Measurements from ENCODE around the gene MXRA8. TPM values are rescaled to one million over a fixed set of nuclear protein-coding genes. Genes with fewer than 3 reads are reported as not detected.

The MXRA8 gene
- total RNA-seq, 1 donor from 2014 or later, result 60.0 TPM

DNA sequence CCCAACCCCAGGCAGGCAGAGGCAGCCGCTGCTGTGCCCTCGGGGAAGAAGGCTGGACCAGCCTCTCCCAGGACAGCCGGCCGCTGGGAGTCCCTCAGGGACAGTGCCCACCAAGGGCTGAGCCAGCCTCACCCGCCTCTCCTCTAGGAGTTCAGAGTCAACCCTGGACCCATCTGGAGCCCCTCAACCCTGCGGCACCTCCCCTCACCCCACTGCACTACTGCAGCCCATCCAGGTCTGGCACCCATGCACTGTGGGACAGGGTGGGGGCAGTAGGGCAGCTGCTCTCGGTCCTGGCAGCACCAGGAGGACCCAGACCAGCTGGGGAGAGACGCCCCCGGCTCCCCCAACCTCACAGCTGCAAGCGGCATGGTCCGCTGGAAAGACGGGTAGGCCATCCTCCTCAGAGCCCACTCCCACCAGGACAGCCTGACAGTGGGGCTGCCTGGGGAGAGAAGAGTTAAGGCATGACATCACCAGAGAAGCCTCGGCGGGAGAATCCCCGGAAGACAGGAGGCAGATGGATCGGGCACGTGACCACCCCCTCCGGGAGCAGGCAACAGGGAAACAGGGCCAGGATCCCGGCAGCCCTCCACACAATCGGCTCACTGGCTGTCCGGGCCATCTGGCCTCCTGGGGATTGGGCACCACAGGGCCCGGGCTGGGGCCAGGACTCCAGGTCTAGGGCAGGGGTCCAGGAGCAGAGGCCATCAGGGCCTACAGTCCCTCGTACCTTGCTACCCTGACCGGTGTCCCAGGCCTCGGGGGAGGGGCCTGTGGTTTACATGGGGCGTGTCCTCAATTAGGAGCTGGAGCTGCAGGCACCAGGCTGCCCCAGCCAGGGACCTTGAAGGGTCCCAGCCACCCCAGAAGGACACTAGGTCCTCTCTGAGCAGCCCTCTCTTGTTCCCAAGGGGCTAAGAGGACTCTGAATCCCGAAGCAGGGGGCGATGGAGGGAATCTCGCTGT is 53.7 kb downstream of the MXRA8 start:
- Histone ChIP-seq H3K9ac (ENCODE audit: low read depth in 1 of 3, low read length in 3 of 3) (peak overlapping the region; percentile 57 to 89 (median 69)), H3K36me3 (ENCODE audit: control insufficient read depth in 3 of 3, insufficient read depth in 3 of 3, low read length in 3 of 3) (peaks cover 0 to 2% (median 0%) of the 10 kb centered on the region in 3 donors), H3K9me3 (ENCODE audit: control insufficient read depth in 3 of 3, low read length in 3 of 3) (no peaks in the 10 kb centered on the region), H3K27me3 (ENCODE audit: control insufficient read depth in 3 of 3, insufficient read depth in 3 of 3, low read length in 3 of 3) (no peaks in the 10 kb centered on the region), H3K4me3 (ENCODE audit: low read length in 3 of 3) (peak overlapping the region; percentile 60 to 82 (median 68)), H3K4me1 (ENCODE audit: control insufficient read depth in 3 of 3, insufficient read depth in 3 of 3, low read length in 3 of 3) (peaks cover 36 to 45% (median 44%) of the 10 kb centered on the region in 3 donors), H3K27ac (ENCODE audit: low read depth, low read length) (peak overlapping the region; percentile 68)

DNA sequence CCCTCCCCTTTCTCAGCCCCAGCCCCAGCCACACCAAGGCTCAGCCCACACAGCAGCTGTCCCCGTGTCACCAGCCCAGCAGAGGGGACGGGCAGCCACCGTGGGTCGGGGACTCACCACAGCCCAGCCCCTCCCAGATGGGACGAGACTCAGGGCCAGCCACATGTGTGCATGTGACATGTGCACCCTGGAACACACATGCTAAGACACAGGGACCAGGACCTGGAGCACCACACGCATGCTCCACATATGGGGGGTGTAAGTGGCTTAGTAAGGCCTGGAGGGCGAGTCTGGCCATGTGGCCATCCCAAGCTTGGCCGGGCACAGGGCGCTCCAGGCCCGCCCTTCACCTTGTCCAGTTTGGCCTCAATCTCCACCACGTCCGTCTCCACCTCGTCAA is 54.6 kb downstream of the MXRA8 start:
- Histone ChIP-seq H3K36me3 (ENCODE audit: control insufficient read depth in 3 of 3, insufficient read depth in 3 of 3, low read length in 3 of 3) (peaks cover 0 to 2% (median 0%) of the 10 kb centered on the region in 3 donors), H3K27me3 (ENCODE audit: control insufficient read depth in 3 of 3, insufficient read depth in 3 of 3, low read length in 3 of 3) (no peaks in the 10 kb centered on the region), H3K9ac (ENCODE audit: low read depth in 1 of 3, low read length in 3 of 3) (no peak overlapping the region), H3K4me1 (ENCODE audit: control insufficient read depth in 3 of 3, insufficient read depth in 3 of 3, low read length in 3 of 3) (peaks cover 29 to 38% (median 37%) of the 10 kb centered on the region in 3 donors), H3K27ac (ENCODE audit: low read depth, low read length) (no peak overlapping the region), H3K9me3 (ENCODE audit: control insufficient read depth in 3 of 3, low read length in 3 of 3) (no peaks in the 10 kb centered on the region), H3K4me3 (ENCODE audit: low read length in 3 of 3) (no peak overlapping the region)

DNA sequence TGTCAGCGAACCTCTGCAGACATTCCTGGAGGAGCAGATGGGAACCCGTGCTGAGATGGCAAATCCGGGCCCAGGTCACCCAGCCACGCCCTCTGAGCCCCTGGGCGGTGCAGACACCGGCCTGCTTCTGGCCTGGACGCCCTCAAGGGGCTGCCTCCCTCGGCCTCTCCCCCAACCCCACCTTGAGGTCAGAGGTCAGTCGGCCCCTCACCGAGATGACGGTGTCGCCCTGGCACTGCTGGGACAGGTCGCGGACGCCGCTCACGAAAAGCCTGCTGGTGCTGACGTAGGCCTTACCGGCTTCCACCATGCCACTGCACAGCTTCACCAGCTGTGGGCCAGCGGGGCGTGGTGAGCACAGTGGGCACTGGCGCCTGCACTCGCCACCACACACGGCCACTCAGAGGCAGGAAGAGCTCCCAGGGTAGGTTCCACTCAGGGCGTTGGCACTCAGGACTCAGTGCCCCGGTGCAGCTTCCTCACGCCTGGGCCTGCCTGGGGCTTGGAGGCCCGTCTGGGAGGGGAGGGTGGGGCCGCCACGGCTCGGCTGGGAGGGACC is 55.3 kb downstream of the MXRA8 start:
- Histone ChIP-seq H3K9me3 (ENCODE audit: control insufficient read depth in 3 of 3, low read length in 3 of 3) (no peaks in the 10 kb centered on the region), H3K4me3 (ENCODE audit: low read length in 3 of 3) (no peak overlapping the region), H3K27me3 (ENCODE audit: control insufficient read depth in 3 of 3, insufficient read depth in 3 of 3, low read length in 3 of 3) (no peaks in the 10 kb centered on the region), H3K27ac (ENCODE audit: low read depth, low read length) (no peak overlapping the region), H3K4me1 (ENCODE audit: control insufficient read depth in 3 of 3, insufficient read depth in 3 of 3, low read length in 3 of 3) (peaks cover 29 to 37% (median 36%) of the 10 kb centered on the region in 3 donors), H3K9ac (ENCODE audit: low read depth in 1 of 3, low read length in 3 of 3) (no peak overlapping the region), H3K36me3 (ENCODE audit: control insufficient read depth in 3 of 3, insufficient read depth in 3 of 3, low read length in 3 of 3) (peaks cover 0 to 2% (median 0%) of the 10 kb centered on the region in 3 donors)

Other genes starting within 250 kb of the MXRA8 start
- gene C1orf159, start 242.5 kb downstream of the MXRA8 start, total RNA-seq, result 2.1 TPM
- not detected for gene TTLL10, start 184.7 kb downstream of the MXRA8 start, total RNA-seq
- 1.6 TPM for gene TNFRSF18, start 152.0 kb downstream of the MXRA8 start, total RNA-seq
- 0.52 TPM for gene TNFRSF4, start 144.4 kb downstream of the MXRA8 start, total RNA-seq
- gene SDF4, start 126.6 kb downstream of the MXRA8 start, total RNA-seq, result 28.2 TPM
- 10.4 TPM for gene B3GALT6, start 126.3 kb downstream of the MXRA8 start, total RNA-seq
- gene C1QTNF12, start 111.8 kb downstream of the MXRA8 start, total RNA-seq, result 1.0 TPM
- 28.7 TPM for gene UBE2J2, start 84.7 kb downstream of the MXRA8 start, total RNA-seq
- gene SCNN1D, start 78.1 kb downstream of the MXRA8 start, total RNA-seq, result 0.52 TPM
- gene ACAP3, start 50.6 kb downstream of the MXRA8 start, total RNA-seq, result 23.5 TPM
- 4.7 TPM for gene PUSL1, start 50.0 kb downstream of the MXRA8 start, total RNA-seq
- 27.1 TPM for gene INTS11, start 33.9 kb downstream of the MXRA8 start, total RNA-seq
- gene CPTP, start 33.8 kb downstream of the MXRA8 start, total RNA-seq, result 8.4 TPM
- 1.6 TPM for gene TAS1R3, start 27.3 kb downstream of the MXRA8 start, total RNA-seq
- 44.9 TPM for gene DVL1, start 9.1 kb downstream of the MXRA8 start, total RNA-seq
- gene AURKAIP1, start 16.7 kb upstream of the MXRA8 start, total RNA-seq, result 51.7 TPM
- 55.3 TPM for gene CCNL2, start 40.8 kb upstream of the MXRA8 start, total RNA-seq
- 75.7 TPM for gene MRPL20, start 48.7 kb upstream of the MXRA8 start, total RNA-seq
- 5.7 TPM for gene ANKRD65, start 62.7 kb upstream of the MXRA8 start, total RNA-seq
- gene VWA1, start 77.1 kb upstream of the MXRA8 start, total RNA-seq, result 11.0 TPM
- not detected for gene ATAD3C, start 91.1 kb upstream of the MXRA8 start, total RNA-seq
- 16.7 TPM for gene ATAD3B, start 113.2 kb upstream of the MXRA8 start, total RNA-seq
- 6.8 TPM for gene ATAD3A, start 153.6 kb upstream of the MXRA8 start, total RNA-seq
- 2.1 TPM for gene TMEM240, start 182.1 kb upstream of the MXRA8 start, total RNA-seq
- 40.2 TPM for gene SSU72, start 216.3 kb upstream of the MXRA8 start, total RNA-seq
- not detected for gene FNDC10, start 241.6 kb upstream of the MXRA8 start, total RNA-seq